Right lung (tissue), 5 donors: Measurements from ENCODE around the gene GPR137. TPM values are rescaled to one million over a fixed set of nuclear protein-coding genes. Genes with fewer than 3 reads are reported as not detected.
"Not testable (repeated sequence)": the region's sequence is repeated elsewhere in the genome, so short reads cannot be mapped to it uniquely, and the experiment has no call there.

Experiments used
- DNase-seq, 2 donors: peaks; one replicate each; pipeline ENCODE4 v3.0.0-alpha.2; 2013
- polyA plus RNA-seq, 5 donors: library from polyadenylated mRNA; unstranded; fragments of 120-200 nt; gene quantifications; one replicate each; pipeline versions ENCODE4 v1.2.1 to v1.2.3, GENCODE V29; 2013; ENCODE audit warnings: inconsistent platforms in 1 of 5, low replicate concordance in 1 of 5; ENCODE audit not compliant: insufficient read length in 5 of 5, insufficient read depth in 1 of 5

GPR137 gene
- polyA plus RNA-seq, 5 donors = 19.2 to 43.8 (median 30.9) TPM

DNA sequence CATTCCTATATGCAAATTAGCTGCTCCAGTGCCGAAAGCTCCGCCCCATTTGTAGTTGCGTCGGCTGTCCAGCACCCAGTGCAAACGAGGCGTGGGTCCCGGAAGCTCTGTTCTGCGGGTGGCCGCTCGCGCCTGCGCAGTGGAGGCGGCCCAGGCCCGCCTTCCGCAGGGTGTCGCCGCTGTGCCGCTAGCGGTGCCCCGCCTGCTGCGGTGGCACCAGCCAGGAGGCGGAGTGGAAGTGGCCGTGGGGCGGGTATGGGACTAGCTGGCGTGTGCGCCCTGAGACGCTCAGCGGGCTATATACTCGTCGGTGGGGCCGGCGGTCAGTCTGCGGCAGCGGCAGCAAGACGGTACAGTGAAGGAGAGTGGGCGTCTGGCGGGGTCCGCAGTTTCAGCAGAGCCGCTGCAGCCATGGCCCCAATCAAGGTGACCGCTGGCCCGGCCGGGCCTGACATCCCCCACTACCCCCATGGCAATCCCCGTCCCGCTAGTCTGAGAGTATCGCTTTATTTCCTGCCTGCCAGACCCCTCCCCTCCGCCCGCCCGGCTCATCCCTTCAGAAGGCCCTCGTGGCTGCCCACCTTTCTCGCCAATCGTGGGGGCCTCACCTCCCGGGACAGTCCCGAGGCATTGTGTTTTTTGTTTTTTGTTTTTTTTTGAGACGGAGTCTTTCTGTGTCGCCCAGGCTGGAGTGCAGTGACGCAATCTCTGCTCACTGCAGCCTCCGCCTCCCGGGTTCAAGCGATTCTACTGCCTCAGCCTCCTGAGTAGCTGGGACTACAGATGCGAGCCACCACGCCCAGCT, 32.5 kb downstream of the GPR137 start, which contains the start of gene PRDX5:
PRDX5 (plus strand) TSS at position 161 of the 805 bp plus-strand sequence; CDS start at position 256, 95 bp downstream.
- peak; percentile 96 to 97 for DNase-seq

GRCh38 chr11:64318766-64319761, 33.4 kb downstream of the GPR137 start:
- DNase-seq = no peak

- DNase-seq = no peak
Observed at GRCh38 chr11:64320556-64320955, 34.9 kb downstream of the GPR137 start.

- DNase-seq = no peak
Observed at GRCh38 chr11:64321026-64321425, 35.4 kb downstream of the GPR137 start.

DNA sequence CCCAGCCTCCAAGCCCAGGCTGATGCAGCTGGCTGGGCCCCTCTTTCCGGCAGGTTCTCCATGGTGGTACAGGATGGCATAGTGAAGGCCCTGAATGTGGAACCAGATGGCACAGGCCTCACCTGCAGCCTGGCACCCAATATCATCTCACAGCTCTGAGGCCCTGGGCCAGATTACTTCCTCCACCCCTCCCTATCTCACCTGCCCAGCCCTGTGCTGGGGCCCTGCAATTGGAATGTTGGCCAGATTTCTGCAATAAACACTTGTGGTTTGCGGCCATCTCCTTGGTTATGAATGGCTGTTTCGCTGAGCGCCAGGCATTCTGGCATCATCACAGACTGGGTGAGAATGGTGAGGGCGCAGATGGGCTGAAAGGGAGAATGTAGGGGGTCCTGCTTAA, 35.9 kb downstream of the GPR137 start:
- no peak for DNase-seq

- DNase-seq = no peak
Observed at GRCh38 chr11:64322925-64323260, 37.2 kb downstream of the GPR137 start.

DNA sequence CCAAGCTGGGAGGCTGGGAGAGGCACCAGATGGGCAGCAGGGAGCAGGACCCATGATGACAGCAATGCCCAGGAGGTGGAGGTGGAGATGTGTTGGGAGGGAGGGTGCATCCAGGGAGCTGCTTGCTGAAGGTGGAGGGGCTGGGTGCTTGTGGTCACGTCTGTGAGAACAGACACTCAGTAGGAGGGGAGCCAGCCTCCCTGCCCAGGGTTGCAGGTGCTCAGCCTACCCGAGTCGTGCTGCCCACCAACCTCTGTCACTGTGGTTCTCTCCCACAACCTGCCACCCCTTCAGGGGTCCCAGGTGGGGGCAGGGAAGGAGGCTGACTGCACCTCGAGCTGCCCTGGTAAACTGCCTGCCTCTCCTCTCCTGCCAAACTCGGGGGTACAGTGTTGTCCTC, 37.7 kb downstream of the GPR137 start:
- no peak for DNase-seq

GRCh38 chr11:64323984-64324383, 38.3 kb downstream of the GPR137 start:
- not testable (repeated sequence) for DNase-seq

- no peak for DNase-seq
Observed at GRCh38 chr11:64324692-64325469, 39.2 kb downstream of the GPR137 start.

- DNase-seq = no peak
Observed at GRCh38 chr11:64327375-64327774, 41.7 kb downstream of the GPR137 start.

- no peak for DNase-seq
Observed at GRCh38 chr11:64327993-64328392, 42.3 kb downstream of the GPR137 start.

GRCh38 chr11:64330888-64331287, 45.2 kb downstream of the GPR137 start:
- no peak for DNase-seq

DNA sequence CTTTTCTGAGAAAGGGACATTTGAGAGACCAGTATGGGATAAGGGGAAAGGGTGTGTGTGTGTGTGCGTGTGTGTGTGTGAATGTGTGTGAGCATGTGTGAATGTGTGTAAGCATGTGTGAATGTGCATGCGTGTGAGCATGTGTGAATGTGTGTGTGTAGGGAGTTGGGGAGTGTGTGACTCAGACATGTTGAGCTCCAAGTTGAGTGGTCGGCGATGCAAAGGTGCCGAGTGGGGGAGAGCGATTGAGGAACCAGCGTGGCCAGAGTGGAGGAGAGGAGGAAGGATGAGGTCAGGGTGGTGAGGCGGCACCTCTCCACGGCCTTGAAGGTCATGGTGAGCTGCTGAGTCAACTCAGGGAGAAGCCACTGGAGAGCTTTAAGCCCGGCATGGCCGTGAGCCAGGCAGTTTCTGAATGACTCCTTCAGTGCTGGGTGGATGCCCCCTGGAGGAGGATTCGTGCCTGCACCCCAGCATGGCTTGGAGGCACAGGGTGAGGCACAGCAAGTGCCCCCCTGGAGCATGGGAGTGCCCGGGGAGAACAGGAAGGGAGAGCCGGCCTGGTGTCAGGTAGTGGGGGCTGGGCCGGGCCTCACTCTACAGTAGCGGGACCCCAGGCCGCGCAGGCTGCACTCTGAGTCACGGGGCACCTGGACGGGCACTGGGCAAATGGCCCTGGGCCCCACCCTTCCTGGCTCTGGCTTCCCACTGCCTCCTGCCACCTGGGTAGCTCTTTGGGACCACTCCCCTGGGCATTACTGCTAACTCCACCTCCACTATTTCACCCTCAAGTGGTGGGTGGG, 46.1 kb downstream of the GPR137 start:
- DNase-seq = no peak

GRCh38 chr11:64333556-64333955, 47.9 kb downstream of the GPR137 start:
- no peak for DNase-seq

DNA sequence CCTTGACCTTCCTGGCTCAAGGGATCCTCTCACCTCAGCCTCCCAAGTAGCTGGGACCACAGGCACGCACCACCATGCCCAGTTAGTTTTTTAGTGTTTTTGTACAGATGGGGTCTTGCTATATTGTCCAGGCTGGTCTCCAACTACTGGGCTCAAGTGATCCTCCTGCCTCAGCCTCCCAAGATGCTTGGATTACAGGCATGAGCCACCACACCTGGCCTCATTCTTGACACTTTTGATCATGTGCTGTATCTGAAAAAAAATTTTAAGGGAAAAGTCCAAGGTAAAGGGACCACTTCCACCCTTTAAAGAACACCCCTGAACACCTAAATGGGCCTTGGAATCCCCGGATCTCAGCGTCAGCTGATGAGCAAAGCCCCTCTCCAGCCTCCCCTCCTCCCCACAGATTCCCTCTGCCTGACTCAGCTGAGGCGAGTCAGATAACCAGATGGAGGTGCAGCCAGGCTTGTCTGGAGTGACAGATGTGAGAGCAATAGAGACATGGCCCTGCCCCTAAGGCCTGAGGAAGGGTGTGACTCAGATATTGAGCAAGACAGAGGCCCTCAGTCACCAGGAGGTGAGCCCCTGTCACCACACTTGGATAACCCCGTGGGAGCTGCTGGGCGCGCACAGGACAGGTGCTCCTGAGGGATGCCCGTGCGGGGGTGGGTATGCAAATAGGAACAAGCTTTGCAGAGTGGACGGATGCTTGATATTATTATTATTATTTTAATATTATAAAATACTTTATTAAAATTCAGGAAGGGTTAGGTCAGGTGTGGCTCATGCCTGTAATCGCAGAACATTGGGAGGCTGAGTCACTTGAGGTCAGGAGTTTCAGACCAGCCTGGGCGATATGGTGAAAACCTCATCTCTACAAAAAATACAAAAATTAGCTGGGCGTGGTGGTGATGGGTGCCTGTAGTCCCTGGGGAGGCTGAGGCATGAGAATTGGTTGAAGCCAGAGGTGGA, 49.4 kb downstream of the GPR137 start:
- no peak for DNase-seq

DNA sequence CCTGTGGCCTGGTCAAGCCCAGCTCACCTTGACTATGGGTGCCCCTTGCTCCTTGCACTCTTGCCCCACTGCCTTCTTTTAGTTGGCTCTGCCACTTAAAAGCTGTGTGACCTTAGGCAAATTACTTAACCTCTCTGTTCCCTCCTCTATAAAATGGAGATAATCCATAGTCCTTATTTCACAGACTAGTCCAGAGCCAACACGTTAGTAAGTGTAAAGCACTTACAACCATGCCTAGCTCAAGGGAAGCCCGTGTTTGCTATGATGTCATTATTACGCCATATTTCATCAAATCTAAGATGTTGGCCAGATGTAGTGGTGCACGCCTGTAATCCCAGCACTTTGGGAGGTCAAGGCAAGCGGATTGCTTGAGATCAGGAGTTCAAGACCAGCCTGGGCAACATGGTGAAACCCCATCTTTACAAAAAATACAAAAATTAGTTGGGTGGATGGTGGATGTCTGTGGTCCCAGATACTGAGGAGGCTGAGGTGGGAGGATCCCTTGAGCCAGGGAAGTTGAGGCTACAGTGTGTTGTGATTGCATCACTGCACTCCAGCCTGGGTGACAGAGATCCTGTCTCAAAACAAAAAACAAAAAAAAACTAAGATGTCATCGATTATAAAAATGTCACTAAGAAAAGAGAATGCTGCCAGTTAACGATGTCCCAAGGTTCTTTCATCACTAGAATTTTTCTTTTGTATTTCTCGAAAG, 52.0 kb downstream of the GPR137 start:
- no peak for DNase-seq

- no peak for DNase-seq
Observed at GRCh38 chr11:64338716-64339115, 53.1 kb downstream of the GPR137 start.
